Left ventricle myocardium inferior (tissue), 1 donor: ENCODE measurements around the gene SLC25A24. TPM values are rescaled to one million over a fixed set of nuclear protein-coding genes. Genes with fewer than 3 reads are reported as not detected.

ENCODE experiments used
- DNase-seq: peaks from one replicate; pipeline ENCODE4 v3.0.0-alpha.2; 2020
- H3K27ac ChIP-seq: fragments of 200-600 bp; replicated peaks from 2 replicates; pipeline ENCODE4 v1.8.0; 2021
- H3K27me3 ChIP-seq: fragments of 200-600 bp; 2 replicates; pipeline ENCODE4 v1.8.0; 2021; ENCODE audit warnings: low read depth
- H3K36me3 ChIP-seq: fragments of 200-600 bp; 2 replicates; pipeline ENCODE4 v1.8.0; 2021
- H3K4me1 ChIP-seq: fragments of 200-600 bp; 2 replicates; pipeline ENCODE4 v1.8.0; 2021
- H3K4me3 ChIP-seq: fragments of 200-600 bp; 2 replicates; pipeline ENCODE4 v1.8.0; 2021; ENCODE audit warnings: mild to moderate bottlenecking, moderate library complexity
- H3K9me3 ChIP-seq: fragments of 200-600 bp; replicated peaks from 2 replicates; pipeline ENCODE4 v1.8.0; 2021
- CTCF ChIP-seq: fragments of 200-600 bp; IDR thresholded peaks from 2 replicates; pipeline ENCODE4 v1.8.0; 2021; ENCODE audit warnings: antibody characterized with exemption, mild to moderate bottlenecking, borderline replicate concordance
- intact Hi-C: fragments of 100-400 bp; cut with micrococcal nuclease; formaldehyde crosslinking; loops from one replicate; pipeline ENCODE4 v1.11.0; 2022
- total RNA-seq: library from RNA; stranded (reverse); fragmentation: NEBNext Ultra II Directional; extraction: Animal tissue kit (Norgen Biotek cat#: 25700); gene quantifications from one replicate; pipeline ENCODE4 v1.2.1, GENCODE V29; 2021
- donor health status: DM: no; HTN: yes; CAD: no; lungs with severe emphysema.

The SLC25A24 gene
- total RNA-seq, 1 donor from 2014 or later = 13.9 TPM

DNA sequence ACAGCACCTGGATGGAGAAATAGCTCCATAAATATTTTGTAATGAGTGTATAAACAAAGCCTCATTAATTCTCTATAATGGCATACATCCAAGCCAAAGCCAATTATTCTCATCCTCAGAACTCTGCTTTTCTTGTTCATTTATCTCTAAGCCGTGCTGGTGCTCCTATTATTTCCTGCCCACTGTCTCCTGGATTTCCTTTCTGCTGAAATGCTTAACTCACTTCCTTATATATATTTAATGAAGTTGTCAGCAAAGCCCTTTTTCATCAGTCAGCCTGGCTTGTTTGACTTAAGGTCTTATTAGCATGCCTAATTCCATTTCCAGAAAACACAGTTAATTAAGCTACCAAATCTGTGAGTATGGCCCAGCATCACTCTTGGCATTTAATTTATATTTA lies 93.4 kb downstream of the SLC25A24 start:
- TF ChIP-seq CTCF = no peak
- intact Hi-C loops = no loop called here
- Histone ChIP-seq H3K36me3 (no peaks in the 10 kb centered on the region), H3K27ac (no peak overlapping the region), H3K4me3 (no peak overlapping the region), H3K27me3 (no peaks in the 10 kb centered on the region), H3K4me1 (no peaks in the 10 kb centered on the region), H3K9me3 (peaks cover 10% of the 10 kb centered on the region)
- DNase-seq = no peak

- no peak for TF ChIP-seq CTCF
- Histone ChIP-seq H3K36me3 (no peaks in the 10 kb centered on the region), H3K4me3 (no peak overlapping the region), H3K27me3 (no peaks in the 10 kb centered on the region), H3K9me3 (no peaks in the 10 kb centered on the region), H3K27ac (no peak overlapping the region), H3K4me1 (no peaks in the 10 kb centered on the region)
- intact Hi-C loops = no loop called here
- DNase-seq = no peak
Measured at GRCh38 chr1:108100148-108100547, 100.0 kb downstream of the SLC25A24 start.

- TF ChIP-seq CTCF = no peak
- no peaks in the 10 kb centered on the region for H3K4me1 ChIP-seq
- intact Hi-C loops = no loop called here
- H3K27me3 ChIP-seq = no peaks in the 10 kb centered on the region
- H3K27ac ChIP-seq = no peak overlapping the region
- H3K4me3 ChIP-seq = no peak overlapping the region
- DNase-seq = no peak
- H3K36me3 ChIP-seq = no peaks in the 10 kb centered on the region
- no peaks in the 10 kb centered on the region for H3K9me3 ChIP-seq
Measured at GRCh38 chr1:108097018-108097417, 103.1 kb downstream of the SLC25A24 start.

DNA sequence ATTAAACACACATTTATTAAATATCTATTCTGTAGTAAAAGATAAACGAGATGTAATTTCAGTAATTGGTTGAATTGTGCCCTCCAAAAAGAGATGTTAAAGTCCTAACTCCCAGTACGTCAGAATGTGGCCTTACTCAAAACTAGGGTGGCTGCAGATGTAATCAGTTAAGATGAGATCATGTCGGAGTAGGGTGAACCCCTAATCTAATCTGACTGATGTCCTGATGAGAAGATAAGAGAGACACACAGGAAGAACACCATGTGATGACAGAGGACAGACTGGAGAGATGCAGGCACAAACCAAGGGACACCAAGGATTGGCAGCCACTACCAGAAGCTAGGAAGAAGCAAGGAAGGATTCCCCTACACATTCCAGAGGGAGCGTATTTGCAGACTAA lies 104.1 kb downstream of the SLC25A24 start:
- no peaks in the 10 kb centered on the region for H3K4me1 ChIP-seq
- H3K9me3 ChIP-seq = no peaks in the 10 kb centered on the region
- H3K27ac ChIP-seq = no peak overlapping the region
- no peaks in the 10 kb centered on the region for H3K27me3 ChIP-seq
- no peak for TF ChIP-seq CTCF
- intact Hi-C loops = no loop called here
- DNase-seq = no peak
- H3K36me3 ChIP-seq = no peaks in the 10 kb centered on the region
- no peak overlapping the region for H3K4me3 ChIP-seq

DNA sequence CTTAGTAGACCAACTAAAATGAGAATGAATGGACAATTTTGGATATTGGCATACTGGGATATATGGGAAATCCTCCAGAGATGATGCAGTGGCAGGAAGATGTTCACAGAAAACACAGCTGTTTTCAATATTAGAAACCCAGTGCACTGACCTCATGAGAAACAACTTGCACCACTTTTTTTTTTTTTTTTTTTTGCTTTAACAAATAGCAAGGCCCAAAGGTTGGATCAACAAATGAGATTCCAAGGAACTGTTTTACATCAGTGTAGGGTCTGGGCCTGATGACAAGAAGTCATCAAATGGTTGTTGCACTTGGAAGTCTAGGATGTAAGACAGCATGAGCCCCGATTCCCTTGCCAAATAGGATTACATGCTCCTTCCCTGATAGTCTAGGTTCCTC lies 110.7 kb downstream of the SLC25A24 start:
- Histone ChIP-seq H3K4me3 (no peak overlapping the region), H3K36me3 (no peaks in the 10 kb centered on the region), H3K9me3 (no peaks in the 10 kb centered on the region), H3K27me3 (no peaks in the 10 kb centered on the region), H3K27ac (no peak overlapping the region), H3K4me1 (no peaks in the 10 kb centered on the region)
- no peak for DNase-seq
- TF ChIP-seq CTCF = no peak
- intact Hi-C loops = no loop called here

GRCh38 chr1:108085628-108086027 lies 114.5 kb downstream of the SLC25A24 start:
- no peak overlapping the region for H3K27ac ChIP-seq
- intact Hi-C loops = no loop called here
- H3K36me3 ChIP-seq = no peaks in the 10 kb centered on the region
- H3K9me3 ChIP-seq = no peaks in the 10 kb centered on the region
- no peaks in the 10 kb centered on the region for H3K27me3 ChIP-seq
- no peak for TF ChIP-seq CTCF
- H3K4me1 ChIP-seq = no peaks in the 10 kb centered on the region
- DNase-seq = no peak
- no peak overlapping the region for H3K4me3 ChIP-seq
